WTC11 (cell line): ENCODE measurements around the gene RSRC1. TPM values are rescaled to one million over a fixed set of nuclear protein-coding genes. Genes with fewer than 3 reads are reported as not detected.

ENCODE experiments used
- ATAC-seq: fragments of 200-7000 bp; cut with Tn5 transposase; 2 replicates; pipeline ENCODE4 v1.10.0; 2021; ENCODE audit warnings: mild to moderate bottlenecking, moderate library complexity
- CTCF ChIA-PET: fragments of 300-600 bp; sonication (Branson Sonifier 250); formaldehyde crosslinking; loops from one replicate; lab custom pipeline; 2021; ENCODE audit warnings: antibody characterized with exemption; lab: Charles Lee
- POLR2A ChIA-PET: fragments of 350-600 bp; sonication (Branson Sonifier 250); formaldehyde crosslinking; loops from one replicate; lab custom pipeline; 2021; ENCODE audit warnings: antibody characterized with exemption; lab: Charles Lee
- DNase-seq: peaks from one replicate; pipeline ENCODE4 v3.0.0; 2021; ENCODE audit warnings: low spot score
- H3K27ac Mint-ChIP-seq: 2 replicates; pipeline ENCODE4 v1.8.0; 2021; ENCODE audit warnings: mixed read lengths
- H3K27me3 Mint-ChIP-seq: 2 replicates; pipeline ENCODE4 v1.8.0; 2021; ENCODE audit warnings: low read depth, mild to moderate bottlenecking, moderate library complexity, mixed read lengths
- H3K36me3 Mint-ChIP-seq: 2 replicates; pipeline ENCODE4 v1.8.0; 2021; ENCODE audit warnings: mixed read lengths
- H3K4me1 Mint-ChIP-seq: 2 replicates; pipeline ENCODE4 v1.8.0; 2022; ENCODE audit warnings: mixed read lengths
- H3K4me3 Mint-ChIP-seq: 2 replicates; pipeline ENCODE4 v1.8.0; 2021; ENCODE audit warnings: mild to moderate bottlenecking, moderate library complexity, mixed read lengths
- H3K9me3 Mint-ChIP-seq: 2 replicates; pipeline ENCODE4 v1.8.0; 2021; ENCODE audit warnings: mixed read lengths
- CREM ChIP-seq: sonication (generic); formaldehyde crosslinking; IDR thresholded peaks from 2 replicates; pipeline ENCODE4 v1.8.1; 2022; ENCODE audit warnings: mild to moderate bottlenecking, missing genetic modification reagents, moderate library complexity
- E2F1 ChIP-seq: sonication (generic); formaldehyde crosslinking; IDR thresholded peaks from 2 replicates; pipeline ENCODE4 v1.8.0; 2022; ENCODE audit warnings: mild to moderate bottlenecking, missing genetic modification reagents
- EMX1 ChIP-seq: fragments of 250-450 bp; sonication (Bioruptor Pico); IDR thresholded peaks from 2 replicates; pipeline ENCODE4 v1.8.0; 2021; ENCODE audit warnings: mild to moderate bottlenecking
- ESRRA ChIP-seq: sonication (generic); formaldehyde crosslinking; IDR thresholded peaks from 2 replicates; pipeline ENCODE4 v1.8.1; 2022; ENCODE audit warnings: mild to moderate bottlenecking, missing genetic modification reagents, borderline replicate concordance
- ETV6 ChIP-seq: sonication (generic); formaldehyde crosslinking; IDR thresholded peaks from 2 replicates; pipeline ENCODE4 v1.8.1; 2022; ENCODE audit warnings: mild to moderate bottlenecking, missing genetic modification reagents
- FOXJ3 ChIP-seq: sonication (generic); formaldehyde crosslinking; IDR thresholded peaks from 2 replicates; pipeline ENCODE4 v1.9.0; 2021; ENCODE audit warnings: missing genetic modification reagents, mild to moderate bottlenecking, borderline replicate concordance
- JAZF1 ChIP-seq: fragments of 250-450 bp; sonication (Bioruptor Pico); IDR thresholded peaks from 2 replicates; pipeline ENCODE4 v1.9.0; 2021; ENCODE audit warnings: moderate library complexity, mild to moderate bottlenecking, inconsistent platforms
- NFATC4 ChIP-seq: fragments of 250-450 bp; sonication (Bioruptor Pico); IDR thresholded peaks from 2 replicates; pipeline ENCODE4 v1.9.0; 2021; ENCODE audit warnings: mild to moderate bottlenecking
- NR2C2 ChIP-seq: sonication (generic); formaldehyde crosslinking; IDR thresholded peaks from 2 replicates; pipeline ENCODE4 v1.8.0; 2022; ENCODE audit warnings: mild to moderate bottlenecking, missing genetic modification reagents
- NR3C1 ChIP-seq: sonication (generic); formaldehyde crosslinking; conservative IDR thresholded peaks from 2 replicates; pipeline ENCODE4 v1.8.1; 2023; ENCODE audit warnings: low read depth, mild to moderate bottlenecking, missing genetic modification reagents
- RELA ChIP-seq: sonication (generic); formaldehyde crosslinking; IDR thresholded peaks from 2 replicates; pipeline ENCODE4 v1.8.1; 2022; ENCODE audit warnings: missing genetic modification reagents, mild to moderate bottlenecking, borderline replicate concordance
- SOX15 ChIP-seq: fragments of 250-450 bp; sonication (Bioruptor Pico); IDR thresholded peaks from 2 replicates; pipeline ENCODE4 v1.9.0; 2021; ENCODE audit warnings: mild to moderate bottlenecking
- SP1 ChIP-seq: sonication (generic); formaldehyde crosslinking; conservative IDR thresholded peaks from 2 replicates; pipeline ENCODE4 v1.8.1; 2022; ENCODE audit warnings: missing genetic modification reagents
- TCF7 ChIP-seq: sonication (generic); formaldehyde crosslinking; IDR thresholded peaks from 2 replicates; pipeline ENCODE4 v1.8.0; 2022; ENCODE audit warnings: mild to moderate bottlenecking, low read depth, missing genetic modification reagents, moderate library complexity
- TEAD1 ChIP-seq: sonication (generic); formaldehyde crosslinking; IDR thresholded peaks from 2 replicates; pipeline ENCODE4 v1.8.0; 2022; ENCODE audit warnings: mild to moderate bottlenecking, missing genetic modification reagents
- ZNF219 ChIP-seq: sonication (generic); formaldehyde crosslinking; IDR thresholded peaks from 2 replicates; pipeline ENCODE4 v1.8.0; 2023; ENCODE audit warnings: missing genetic modification reagents, mild to moderate bottlenecking, borderline replicate concordance
- ZNF232 ChIP-seq: sonication (generic); formaldehyde crosslinking; IDR thresholded peaks from 2 replicates; pipeline ENCODE4 v1.8.0; 2022; ENCODE audit warnings: mild to moderate bottlenecking, missing genetic modification reagents
- ZNF263 ChIP-seq: sonication (generic); formaldehyde crosslinking; IDR thresholded peaks from 2 replicates; pipeline ENCODE4 v1.8.1; 2022; ENCODE audit warnings: low read depth, mild to moderate bottlenecking, moderate library complexity, missing genetic modification reagents
- ZNF317 ChIP-seq: sonication (generic); formaldehyde crosslinking; IDR thresholded peaks from 2 replicates; pipeline ENCODE4 v1.8.1; 2023; ENCODE audit warnings: low read depth, mild to moderate bottlenecking, moderate library complexity, missing genetic modification reagents, borderline replicate concordance
- ZNF416 ChIP-seq: fragments of 250-450 bp; sonication (Bioruptor Pico); IDR thresholded peaks from 2 replicates; pipeline ENCODE4 v1.9.0; 2021; ENCODE audit warnings: mild to moderate bottlenecking, inconsistent platforms
- ZNF512 ChIP-seq: sonication (generic); formaldehyde crosslinking; IDR thresholded peaks from 2 replicates; pipeline ENCODE4 v1.8.1; 2022; ENCODE audit warnings: missing genetic modification reagents, borderline replicate concordance
- total RNA-seq: library from RNA; stranded (reverse); gene quantifications from 3 replicates; pipeline ENCODE4 v1.2.3, GENCODE V29; 2021
- TF ChIP-seq, protein P1 (sequence below): sonication (generic); formaldehyde crosslinking; IDR thresholded peaks from 2 replicates; pipeline ENCODE4 v1.8.0; 2022; ENCODE audit warnings: mild to moderate bottlenecking, missing genetic modification reagents
- TF ChIP-seq, protein P2 (sequence below): sonication (generic); formaldehyde crosslinking; IDR thresholded peaks from 2 replicates; pipeline ENCODE4 v1.8.1; 2022; ENCODE audit warnings: low read depth, mild to moderate bottlenecking, moderate library complexity, missing genetic modification reagents, borderline replicate concordance
- TF ChIP-seq, protein P3 (sequence below): sonication (generic); formaldehyde crosslinking; conservative IDR thresholded peaks from 2 replicates; pipeline ENCODE4 v1.8.1; 2022; ENCODE audit warnings: mild to moderate bottlenecking, missing genetic modification reagents

Gene RSRC1
- total RNA-seq, 1 experiment from 2014 or later: 21.3 TPM

GRCh38 chr3:158105710-158106253 lies 4.1 kb upstream of the RSRC1 start:
- ATAC-seq (peak; percentile 9), DNase-seq (peak; percentile 70)
- no peak overlapping the region for H3K27ac Mint-ChIP-seq
- H3K36me3 Mint-ChIP-seq: no peaks in the 10 kb centered on the region
- peaks cover 92% of the 10 kb centered on the region for H3K27me3 Mint-ChIP-seq
- peaks cover 55% of the 10 kb centered on the region for H3K4me1 Mint-ChIP-seq
- H3K4me3 Mint-ChIP-seq: peak overlapping the region; percentile 78
- TF ChIP-seq ZNF512 (CRISPR knock-in tag) (0 out of 2 replicates have a peak, but pooled peaks have one; percentile 63), ZNF263 (CRISPR knock-in tag) (peak; percentile 94; the same call in 1 of the 2 replicates), JAZF1 (CRISPR knock-in tag) (no peak), ZNF317 (no peak), EMX1 (no peak), NFATC4 (CRISPR knock-in tag) (no peak), CREM (CRISPR knock-in tag) (no peak), NR2C2 (CRISPR knock-in tag) (no peak), ZNF219 (CRISPR knock-in tag) (no peak), ETV6 (CRISPR knock-in tag) (no peak), FOXJ3 (CRISPR knock-in tag) (no peak), TEAD1 (CRISPR knock-in tag) (no peak), TCF7 (CRISPR knock-in tag) (no peak), ZNF232 (CRISPR knock-in tag) (no peak), ESRRA (CRISPR knock-in tag) (no peak), SP1 (CRISPR knock-in tag) (peak; percentile 29; the same call in 1 of the 2 replicates), RELA (no peak), NR3C1 (CRISPR knock-in tag) (no peak), ZNF416 (CRISPR knock-in tag) (no peak), E2F1 (CRISPR knock-in tag) (no peak), SOX15 (CRISPR knock-in tag) (no peak)
- TF ChIP-seq, protein P1, sequence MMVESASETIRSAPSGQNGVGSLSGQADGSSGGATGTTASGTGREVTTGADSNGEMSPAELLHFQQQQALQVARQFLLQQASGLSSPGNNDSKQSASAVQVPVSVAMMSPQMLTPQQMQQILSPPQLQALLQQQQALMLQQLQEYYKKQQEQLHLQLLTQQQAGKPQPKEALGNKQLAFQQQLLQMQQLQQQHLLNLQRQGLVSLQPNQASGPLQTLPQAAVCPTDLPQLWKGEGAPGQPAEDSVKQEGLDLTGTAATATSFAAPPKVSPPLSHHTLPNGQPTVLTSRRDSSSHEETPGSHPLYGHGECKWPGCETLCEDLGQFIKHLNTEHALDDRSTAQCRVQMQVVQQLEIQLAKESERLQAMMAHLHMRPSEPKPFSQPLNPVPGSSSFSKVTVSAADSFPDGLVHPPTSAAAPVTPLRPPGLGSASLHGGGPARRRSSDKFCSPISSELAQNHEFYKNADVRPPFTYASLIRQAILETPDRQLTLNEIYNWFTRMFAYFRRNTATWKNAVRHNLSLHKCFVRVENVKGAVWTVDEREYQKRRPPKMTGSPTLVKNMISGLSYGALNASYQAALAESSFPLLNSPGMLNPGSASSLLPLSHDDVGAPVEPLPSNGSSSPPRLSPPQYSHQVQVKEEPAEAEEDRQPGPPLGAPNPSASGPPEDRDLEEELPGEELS (CRISPR knock-in tag): no peak
- TF ChIP-seq, protein P2, sequence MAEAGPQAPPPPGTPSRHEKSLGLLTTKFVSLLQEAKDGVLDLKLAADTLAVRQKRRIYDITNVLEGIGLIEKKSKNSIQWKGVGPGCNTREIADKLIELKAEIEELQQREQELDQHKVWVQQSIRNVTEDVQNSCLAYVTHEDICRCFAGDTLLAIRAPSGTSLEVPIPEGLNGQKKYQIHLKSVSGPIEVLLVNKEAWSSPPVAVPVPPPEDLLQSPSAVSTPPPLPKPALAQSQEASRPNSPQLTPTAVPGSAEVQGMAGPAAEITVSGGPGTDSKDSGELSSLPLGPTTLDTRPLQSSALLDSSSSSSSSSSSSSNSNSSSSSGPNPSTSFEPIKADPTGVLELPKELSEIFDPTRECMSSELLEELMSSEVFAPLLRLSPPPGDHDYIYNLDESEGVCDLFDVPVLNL (CRISPR knock-in tag): no peak
- TF ChIP-seq, protein P3, sequence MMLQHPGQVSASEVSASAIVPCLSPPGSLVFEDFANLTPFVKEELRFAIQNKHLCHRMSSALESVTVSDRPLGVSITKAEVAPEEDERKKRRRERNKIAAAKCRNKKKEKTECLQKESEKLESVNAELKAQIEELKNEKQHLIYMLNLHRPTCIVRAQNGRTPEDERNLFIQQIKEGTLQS (CRISPR knock-in tag): no peak
- ChIA-PET POLR2A (no interaction called here), CTCF (interaction anchor here (0.7 to 1.0 kb wide), 2 partner anchors 11 to 49 kb away, joined by 4 to 7 read pairs; no protein-coding TSS in a partner anchor)
- H3K9me3 Mint-ChIP-seq: no peaks in the 10 kb centered on the region
